Osteocyte (in vitro differentiated cells): ENCODE measurements around the gene KLHDC7B. TPM values are rescaled to one million over a fixed set of nuclear protein-coding genes. Genes with fewer than 3 reads are reported as not detected.

Experiments used
- DNase-seq: peaks from one replicate; pipeline ENCODE4 v3.0.0; 2021; ENCODE audit warnings: mixed read lengths; ENCODE audit not compliant: unreplicated experiment; ENCODE audit errors: extremely low spot score
- H3K27ac Mint-ChIP-seq: one replicate; pipeline ENCODE4 v1.8.0; 2021; ENCODE audit warnings: mild to moderate bottlenecking, mixed read lengths; ENCODE audit not compliant: unreplicated experiment
- H3K27me3 Mint-ChIP-seq: one replicate; pipeline ENCODE4 v1.8.0; 2021; ENCODE audit warnings: mixed read lengths; ENCODE audit not compliant: unreplicated experiment
- H3K36me3 Mint-ChIP-seq: one replicate; pipeline ENCODE4 v1.8.0; 2021; ENCODE audit warnings: mixed read lengths; ENCODE audit not compliant: unreplicated experiment
- H3K4me1 Mint-ChIP-seq: one replicate; pipeline ENCODE4 v1.8.0; 2021; ENCODE audit warnings: mixed read lengths; ENCODE audit not compliant: unreplicated experiment
- H3K4me3 Mint-ChIP-seq: one replicate; pipeline ENCODE4 v1.8.0; 2021; ENCODE audit warnings: mild to moderate bottlenecking, moderate library complexity, mixed read lengths; ENCODE audit not compliant: unreplicated experiment
- H3K9me3 Mint-ChIP-seq: one replicate; pipeline ENCODE4 v1.8.0; 2021; ENCODE audit warnings: mixed read lengths; ENCODE audit not compliant: unreplicated experiment
- total RNA-seq: library from RNA; stranded (reverse); gene quantifications from 2 replicates; pipeline ENCODE4 v1.2.1, GENCODE V29; 2021
- TF ChIP-seq, protein P1 (sequence below): fragments of 200-600 bp; sonication (generic); IDR thresholded peaks from 2 replicates; pipeline ENCODE4 v1.5.0; 2021; ENCODE audit warnings: antibody characterized with exemption, mild to moderate bottlenecking, moderate library complexity

KLHDC7B gene
- total RNA-seq, 1 donor from 2014 or later: 0.21 TPM

DNA sequence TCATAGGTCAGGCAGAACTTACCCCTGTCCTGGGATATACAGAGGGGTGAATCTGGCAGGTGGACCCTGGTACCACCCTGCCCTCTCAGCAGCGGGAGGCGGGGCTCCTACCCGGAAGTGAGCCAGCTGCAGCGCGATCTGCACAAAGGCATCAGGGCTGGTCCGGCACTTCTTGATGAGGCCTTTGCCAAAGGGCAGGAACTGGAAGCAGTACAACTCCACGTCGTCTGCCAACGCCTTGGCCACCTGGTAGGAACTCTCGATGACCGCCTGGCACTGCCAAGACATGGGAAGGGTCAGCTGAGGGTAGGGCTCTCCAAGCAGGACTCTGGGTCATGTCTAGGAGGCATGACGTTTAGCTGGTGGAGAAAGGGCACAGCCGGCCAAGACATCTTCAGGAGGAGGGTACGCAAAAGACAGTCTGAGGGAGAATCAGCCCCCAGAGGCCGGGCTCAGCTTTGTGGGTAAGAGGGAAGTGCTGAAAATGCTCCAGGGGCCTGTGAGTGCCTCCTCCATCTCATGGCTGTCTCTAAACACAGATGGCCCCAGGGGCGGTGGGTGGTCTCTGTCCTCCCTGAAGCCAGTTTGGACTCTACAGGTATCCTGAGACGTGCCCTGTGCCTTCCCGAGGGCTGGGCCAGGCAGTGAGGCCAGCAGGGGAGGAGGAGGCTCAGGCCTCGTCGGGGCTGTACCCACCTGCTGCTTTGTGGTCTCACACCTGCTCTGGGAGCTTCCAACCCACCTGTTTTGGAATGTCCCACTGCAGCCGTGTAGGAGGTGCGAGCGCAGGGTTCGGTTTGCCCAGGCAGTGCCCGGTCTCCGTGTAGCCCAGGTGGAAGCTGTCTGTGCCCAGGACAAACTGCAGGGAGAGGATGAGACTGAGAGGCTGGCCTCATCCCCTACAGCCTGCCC lies 25.8 kb downstream of the KLHDC7B start:
- H3K27me3 Mint-ChIP-seq: no peaks in the 10 kb centered on the region
- H3K4me3 Mint-ChIP-seq: no peak overlapping the region
- no peaks in the 10 kb centered on the region for H3K4me1 Mint-ChIP-seq
- H3K36me3 Mint-ChIP-seq: peaks cover 13% of the 10 kb centered on the region
- H3K9me3 Mint-ChIP-seq: no peaks in the 10 kb centered on the region
- TF ChIP-seq, protein P1, sequence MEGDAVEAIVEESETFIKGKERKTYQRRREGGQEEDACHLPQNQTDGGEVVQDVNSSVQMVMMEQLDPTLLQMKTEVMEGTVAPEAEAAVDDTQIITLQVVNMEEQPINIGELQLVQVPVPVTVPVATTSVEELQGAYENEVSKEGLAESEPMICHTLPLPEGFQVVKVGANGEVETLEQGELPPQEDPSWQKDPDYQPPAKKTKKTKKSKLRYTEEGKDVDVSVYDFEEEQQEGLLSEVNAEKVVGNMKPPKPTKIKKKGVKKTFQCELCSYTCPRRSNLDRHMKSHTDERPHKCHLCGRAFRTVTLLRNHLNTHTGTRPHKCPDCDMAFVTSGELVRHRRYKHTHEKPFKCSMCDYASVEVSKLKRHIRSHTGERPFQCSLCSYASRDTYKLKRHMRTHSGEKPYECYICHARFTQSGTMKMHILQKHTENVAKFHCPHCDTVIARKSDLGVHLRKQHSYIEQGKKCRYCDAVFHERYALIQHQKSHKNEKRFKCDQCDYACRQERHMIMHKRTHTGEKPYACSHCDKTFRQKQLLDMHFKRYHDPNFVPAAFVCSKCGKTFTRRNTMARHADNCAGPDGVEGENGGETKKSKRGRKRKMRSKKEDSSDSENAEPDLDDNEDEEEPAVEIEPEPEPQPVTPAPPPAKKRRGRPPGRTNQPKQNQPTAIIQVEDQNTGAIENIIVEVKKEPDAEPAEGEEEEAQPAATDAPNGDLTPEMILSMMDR: no peak
- H3K27ac Mint-ChIP-seq: no peak overlapping the region
- no peak for DNase-seq

DNA sequence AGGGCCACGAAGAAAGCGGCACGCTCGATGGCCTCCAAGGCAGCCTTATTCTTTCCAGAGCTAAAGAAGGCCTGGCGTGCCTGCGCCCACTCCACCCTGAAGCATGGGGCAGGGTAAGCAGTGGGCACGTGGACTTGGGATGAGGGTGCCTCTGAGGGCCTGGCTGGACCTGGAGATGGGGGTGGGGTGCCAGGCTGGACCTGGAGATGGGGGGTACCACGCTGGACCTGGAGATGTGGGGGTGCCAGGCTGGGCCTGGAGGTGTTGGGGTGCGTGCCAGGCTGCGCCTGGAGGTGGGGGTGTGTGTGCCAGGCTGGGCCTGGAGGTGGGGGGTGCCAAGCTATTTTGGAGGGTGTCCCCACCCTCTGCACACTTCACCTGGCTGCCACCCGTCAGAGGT lies 27.3 kb downstream of the KLHDC7B start:
- Mint-ChIP-seq H3K9me3 (no peaks in the 10 kb centered on the region), H3K27me3 (no peaks in the 10 kb centered on the region), H3K36me3 (peaks cover 13% of the 10 kb centered on the region), H3K27ac (no peak overlapping the region), H3K4me1 (no peaks in the 10 kb centered on the region), H3K4me3 (no peak overlapping the region)
- DNase-seq: no peak
- TF ChIP-seq, protein P1: no peak

DNA sequence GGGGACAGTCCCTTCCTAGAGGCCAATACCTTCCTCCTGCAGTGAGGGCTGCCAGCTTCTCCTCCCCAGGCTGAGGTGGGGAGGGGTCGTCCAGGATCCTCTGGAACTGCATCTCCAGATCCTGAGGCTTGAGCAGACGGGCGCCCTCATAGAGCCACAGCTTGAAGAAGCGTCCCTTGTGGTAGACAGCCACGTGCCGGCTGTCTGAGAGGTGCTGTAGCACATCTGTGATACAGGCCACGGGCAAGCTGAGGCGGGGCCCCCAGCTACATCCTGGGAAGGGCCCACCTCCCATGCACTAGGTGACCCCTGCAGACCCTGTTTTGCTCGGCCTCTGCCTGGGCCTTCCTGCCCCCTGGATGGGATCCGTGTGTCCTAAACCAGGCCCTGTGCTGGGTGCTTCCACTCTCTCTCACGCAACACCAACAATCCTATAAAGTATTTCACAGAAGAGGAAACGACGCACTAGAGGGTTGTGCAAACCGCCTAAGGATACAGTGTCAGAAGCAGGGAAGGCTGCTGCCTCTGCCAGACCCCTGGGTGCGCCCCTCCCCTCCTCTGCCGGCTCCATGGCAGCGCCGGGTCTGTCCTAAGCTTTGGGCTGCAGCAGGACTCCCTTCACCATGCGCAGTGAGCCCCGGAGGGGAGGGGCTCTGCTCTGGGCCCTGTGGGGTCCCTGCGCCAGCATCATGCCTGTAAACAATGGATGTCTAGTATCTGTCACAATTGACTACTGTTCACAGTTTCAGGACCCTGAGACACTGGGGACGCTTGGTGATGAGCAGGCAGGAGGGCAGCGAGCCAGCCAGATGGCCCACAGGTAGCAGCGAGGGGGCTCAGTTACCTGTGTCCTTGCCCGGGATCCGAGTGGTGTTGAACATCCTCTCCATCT lies 28.0 kb downstream of the KLHDC7B start:
- Mint-ChIP-seq H3K4me3 (no peak overlapping the region), H3K36me3 (peaks cover 13% of the 10 kb centered on the region)
- TF ChIP-seq, protein P1: no peak

DNA sequence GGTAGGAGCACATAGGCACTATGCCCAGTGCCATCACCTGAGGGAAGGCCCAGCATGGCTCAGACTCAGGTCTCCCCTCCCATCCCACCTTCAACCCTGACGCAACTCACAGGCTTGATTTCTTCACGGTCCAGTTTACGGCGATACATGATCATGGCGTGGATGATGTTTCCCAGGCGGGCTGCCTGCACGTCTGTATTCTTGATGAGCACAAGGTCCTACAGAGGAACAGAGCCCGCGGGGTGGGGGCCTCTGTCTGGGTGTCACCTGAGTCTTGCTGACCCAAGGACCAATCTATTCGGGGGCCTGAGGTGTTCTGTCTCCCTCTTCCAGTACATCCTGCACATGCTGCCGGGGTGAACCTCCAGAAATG lies 28.7 kb downstream of the KLHDC7B start:
- Mint-ChIP-seq H3K27me3 (no peaks in the 10 kb centered on the region), H3K4me1 (no peaks in the 10 kb centered on the region), H3K36me3 (peaks cover 7% of the 10 kb centered on the region), H3K9me3 (no peaks in the 10 kb centered on the region), H3K27ac (no peak overlapping the region), H3K4me3 (no peak overlapping the region)
- TF ChIP-seq, protein P1: no peak
- no peak for DNase-seq

More for the DNA sequence above, 28.0 kb downstream of the KLHDC7B start:
- Mint-ChIP-seq H3K9me3 (no peaks in the 10 kb centered on the region), H3K27me3 (no peaks in the 10 kb centered on the region), H3K4me1 (no peaks in the 10 kb centered on the region), H3K27ac (no peak overlapping the region)
- no peak for DNase-seq
